Smooth muscle cell (in vitro differentiated cells): ENCODE data around the gene C11orf21. TPM values are rescaled to one million over a fixed set of nuclear protein-coding genes. Genes with fewer than 3 reads are reported as not detected.

Source experiments
- DNase-seq: peaks from one replicate; lab custom pipeline; 2025; ENCODE audit not compliant: unreplicated experiment; lab: John Stamatoyannopoulos, UW
- H2AFZ ChIP-seq: fragments of 200-600 bp; sonication (generic); 2 replicates; pipeline ENCODE4 v1.6.0; 2016; ENCODE audit warnings: antibody characterized with exemption, low read depth, mild to moderate bottlenecking
- H3F3A ChIP-seq: fragments of 200-600 bp; sonication (generic); 2 replicates; pipeline ENCODE4 v1.6.0; 2017; ENCODE audit warnings: antibody characterized with exemption, low read depth
- H3K27ac ChIP-seq: fragments of 200-600 bp; sonication (generic); 2 replicates; pipeline ENCODE4 v1.5.1; 2016; ENCODE audit warnings: low read depth, mild to moderate bottlenecking
- H3K27me3 ChIP-seq: fragments of 200-600 bp; sonication (generic); 2 replicates; pipeline ENCODE4 v1.6.1; 2016; ENCODE audit warnings: low read depth, mild to moderate bottlenecking
- H3K36me3 ChIP-seq: fragments of 200-600 bp; sonication (generic); 2 replicates; pipeline ENCODE4 v1.5.1; 2016; ENCODE audit warnings: low read depth
- H3K4me1 ChIP-seq: fragments of 200-600 bp; sonication (generic); 2 replicates; pipeline ENCODE4 v1.5.1; 2016; ENCODE audit warnings: low read depth
- H3K4me2 ChIP-seq: fragments of 200-600 bp; sonication (generic); 2 replicates; pipeline ENCODE4 v1.6.0; 2016; ENCODE audit warnings: mild to moderate bottlenecking
- H3K4me3 ChIP-seq: fragments of 200-600 bp; sonication (generic); 2 replicates; pipeline ENCODE4 v1.5.1; 2016; ENCODE audit warnings: mild to moderate bottlenecking
- H3K79me2 ChIP-seq: fragments of 200-600 bp; sonication (generic); 2 replicates; pipeline ENCODE4 v1.6.0; 2016; ENCODE audit warnings: low read depth, mild to moderate bottlenecking
- H3K9ac ChIP-seq: fragments of 200-600 bp; sonication (generic); 2 replicates; pipeline ENCODE4 v1.6.0; 2016; ENCODE audit warnings: low read depth
- H3K9me3 ChIP-seq: fragments of 200-600 bp; sonication (generic); replicated peaks from 2 replicates; pipeline ENCODE4 v1.5.1; 2016; ENCODE audit warnings: low read depth
- H4K20me1 ChIP-seq: fragments of 200-600 bp; sonication (generic); 2 replicates; pipeline ENCODE4 v1.6.0; 2016; ENCODE audit warnings: low read depth
- CTCF ChIP-seq: fragments of 200-600 bp; sonication (generic); IDR thresholded peaks from 2 replicates; pipeline ENCODE4 v1.5.1; 2017; ENCODE audit warnings: borderline replicate concordance, mild to moderate bottlenecking, antibody characterized with exemption; ENCODE audit not compliant: insufficient read depth, poor library complexity, severe bottlenecking
- WGBS: methylation state at CpG from one replicate; pipeline ENCODE4 v1.1.7; 2016; ENCODE audit warnings: low lambda C conversion rate; 5-methylcytosine and 5-hydroxymethylcytosine counted together
- polyA plus RNA-seq: library from polyadenylated mRNA; unstranded; fragments of >200 nt; fragmentation: Nextera tagmentation; extraction: Ambion mirVana; gene quantifications from 2 replicates; pipeline ENCODE4 v1.2.1, GENCODE V29; 2016
- total RNA-seq: library from RNA; depleted of rRNA; stranded (reverse); fragments of >200 nt; gene quantifications from 2 replicates; pipeline ENCODE4 v1.2.3, GENCODE V29; 2014

Gene C11orf21
- total and polyA plus RNA-seq, 2 experiments from 2014 or later = not detected

- no peak overlapping the region for H3K9ac ChIP-seq
- H2AFZ ChIP-seq = no peak overlapping the region
- no peak overlapping the region for H3K4me2 ChIP-seq
- no peaks in the 10 kb centered on the region for H3F3A ChIP-seq
- no peaks in the 10 kb centered on the region for H3K27me3 ChIP-seq
- no peak for DNase-seq
- H3K4me1 ChIP-seq = no peaks in the 10 kb centered on the region
- H3K9me3 ChIP-seq = no peaks in the 10 kb centered on the region
- WGBS = 91% methylated on average over 18 of the region's 23 CpGs
- no peaks in the 10 kb centered on the region for H3K36me3 ChIP-seq
- H4K20me1 ChIP-seq = no peaks in the 10 kb centered on the region
- no peak overlapping the region for H3K27ac ChIP-seq
- TF ChIP-seq CTCF = no peak
- H3K4me3 ChIP-seq = no peak overlapping the region
- no peaks in the 10 kb centered on the region for H3K79me2 ChIP-seq
Measured at GRCh38 chr11:2316169-2316962, 14.6 kb upstream of the C11orf21 start.

- WGBS = 94% methylated on average over 22 of the region's 25 CpGs
- Histone ChIP-seq H4K20me1 (no peaks in the 10 kb centered on the region), H3K27me3 (no peaks in the 10 kb centered on the region), H3K9ac (no peak overlapping the region), H3F3A (no peaks in the 10 kb centered on the region), H3K27ac (no peak overlapping the region), H3K4me3 (no peak overlapping the region), H2AFZ (no peak overlapping the region), H3K79me2 (no peaks in the 10 kb centered on the region), H3K9me3 (no peaks in the 10 kb centered on the region), H3K4me2 (no peak overlapping the region), H3K4me1 (no peaks in the 10 kb centered on the region), H3K36me3 (no peaks in the 10 kb centered on the region)
- no peak for TF ChIP-seq CTCF
- DNase-seq = no peak
Measured at GRCh38 chr11:2315395-2316168, 13.9 kb upstream of the C11orf21 start.

- no peaks in the 10 kb centered on the region for H3F3A ChIP-seq
- H4K20me1 ChIP-seq = no peaks in the 10 kb centered on the region
- no peaks in the 10 kb centered on the region for H3K36me3 ChIP-seq
- 66% methylated on average over 14 of the region's 16 CpGs for WGBS
- H2AFZ ChIP-seq = no peak overlapping the region
- no peaks in the 10 kb centered on the region for H3K4me1 ChIP-seq
- no peak overlapping the region for H3K27ac ChIP-seq
- no peaks in the 10 kb centered on the region for H3K9me3 ChIP-seq
- peak; percentile 48 for DNase-seq
- TF ChIP-seq CTCF = no peak
- no peaks in the 10 kb centered on the region for H3K27me3 ChIP-seq
- no peak overlapping the region for H3K4me3 ChIP-seq
- H3K79me2 ChIP-seq = no peaks in the 10 kb centered on the region
- no peak overlapping the region for H3K9ac ChIP-seq
- no peak overlapping the region for H3K4me2 ChIP-seq
Measured at GRCh38 chr11:2314525-2315394, 13.0 kb upstream of the C11orf21 start.
